M059J (cell line): Measurements from ENCODE around the gene ATN1. TPM values are rescaled to one million over a fixed set of nuclear protein-coding genes. Genes with fewer than 3 reads are reported as not detected.

Source experiments
- DNase-seq: peaks from one replicate; pipeline ENCODE4 v3.0.0-alpha.2; 2012; ENCODE audit warnings: low read depth
- total RNA-seq: library from RNA; depleted of rRNA; stranded (reverse); fragments of >200 nt; shearing (Covaris generic); gene quantifications from 2 replicates; pipeline ENCODE4 v1.2.3, GENCODE V29; 2014; rRNA removed

Gene ATN1
- total RNA-seq, 1 experiment from 2014 or later = 25.0 TPM

GRCh38 chr12:6975297-6976032, 47.7 kb downstream of the ATN1 start:
- DNase-seq = no peak

GRCh38 chr12:6977653-6978052, 49.9 kb downstream of the ATN1 start:
- no peak for DNase-seq

- DNase-seq = no peak
Measured at GRCh38 chr12:6978188-6978587, 50.4 kb downstream of the ATN1 start.

GRCh38 chr12:6978611-6979011, 50.9 kb downstream of the ATN1 start:
- DNase-seq = no peak

GRCh38 chr12:6979021-6979420, 51.3 kb downstream of the ATN1 start:
- no peak for DNase-seq

- DNase-seq = no peak
Measured at GRCh38 chr12:6979453-6979852, 51.7 kb downstream of the ATN1 start.

GRCh38 chr12:6980075-6980474, 52.3 kb downstream of the ATN1 start:
- no peak for DNase-seq

GRCh38 chr12:6980740-6981139, 53.0 kb downstream of the ATN1 start:
- no peak for DNase-seq

- no peak for DNase-seq
Measured at GRCh38 chr12:6981152-6982052, 53.6 kb downstream of the ATN1 start.

GRCh38 chr12:6982532-6982931, 54.8 kb downstream of the ATN1 start:
- no peak for DNase-seq

GRCh38 chr12:6987956-6988553, 60.3 kb downstream of the ATN1 start:
- no peak for DNase-seq

Other genes with a start within 250 kb of the ATN1 start
- 18.1 and 25.0 TPM in 2 replicates for gene ZNF384, start 238.6 kb upstream of the ATN1 start, total RNA-seq
- gene PIANP, start 227.1 kb upstream of the ATN1 start, total RNA-seq = 0.12 TPM in 1 of 2 replicates, not detected in the other
- gene COPS7A, start 203.9 kb upstream of the ATN1 start, total RNA-seq = 60.2 and 66.0 TPM in 2 replicates
- 274 and 278 TPM in 2 replicates for gene MLF2, start 174.8 kb upstream of the ATN1 start, total RNA-seq
- gene PTMS, start 161.6 kb upstream of the ATN1 start, total RNA-seq = 136 and 216 TPM in 2 replicates
- not detected in 2 replicates for gene LAG3, start 155.4 kb upstream of the ATN1 start, total RNA-seq
- not detected in 2 replicates for gene CD4, start 138.4 kb upstream of the ATN1 start, total RNA-seq
- gene GPR162, start 106.1 kb upstream of the ATN1 start, total RNA-seq = 2.1 TPM in 1 of 2 replicates, not detected in the other
- 18.8 and 34.4 TPM in 2 replicates for gene P3H3, start 99.6 kb upstream of the ATN1 start, total RNA-seq
- 0.57 TPM in 1 of 2 replicates, not detected in the other for gene GNB3, start 87.0 kb upstream of the ATN1 start, total RNA-seq
- 123 and 126 TPM in 2 replicates for gene CDCA3, start 76.7 kb upstream of the ATN1 start, total RNA-seq
- 47.3 and 79.3 TPM in 2 replicates for gene USP5, start 75.8 kb upstream of the ATN1 start, total RNA-seq
- 1,942 and 2,129 TPM in 2 replicates for gene TPI1, start 60.4 kb upstream of the ATN1 start, total RNA-seq
- 6.1 and 7.7 TPM in 2 replicates for gene SPSB2, start 54.7 kb upstream of the ATN1 start, total RNA-seq
- 3.6 and 11.0 TPM in 2 replicates for gene LRRC23, start 23.1 kb upstream of the ATN1 start, total RNA-seq
- 29.1 and 30.0 TPM in 2 replicates for gene ENO2, start 13.4 kb upstream of the ATN1 start, total RNA-seq
- gene RNU7-1, start 15.9 kb downstream of the ATN1 start, total RNA-seq = not detected in 2 replicates
- gene C12orf57, start 16.1 kb downstream of the ATN1 start, total RNA-seq = 192 and 242 TPM in 2 replicates
- gene PTPN6, start 23.4 kb downstream of the ATN1 start, total RNA-seq = 0.39 and 0.98 TPM in 2 replicates
- gene PHB2, start 42.7 kb downstream of the ATN1 start, total RNA-seq = 203 and 222 TPM in 2 replicates
- gene EMG1, start 43.0 kb downstream of the ATN1 start, total RNA-seq = 42.9 and 52.9 TPM in 2 replicates
- gene LPCAT3, start 90.5 kb downstream of the ATN1 start, total RNA-seq = 26.1 and 26.7 TPM in 2 replicates
- gene C1S, start 132.8 kb downstream of the ATN1 start, total RNA-seq = 59.0 and 68.3 TPM in 2 replicates
- gene C1R, start 164.5 kb downstream of the ATN1 start, total RNA-seq = 88.8 and 112 TPM in 2 replicates
- gene C1RL, start 181.3 kb downstream of the ATN1 start, total RNA-seq = 14.3 and 22.1 TPM in 2 replicates
- not detected in 2 replicates for gene RBP5, start 200.9 kb downstream of the ATN1 start, total RNA-seq
- 7.7 and 29.7 TPM in 2 replicates for gene CLSTN3, start 202.4 kb downstream of the ATN1 start, total RNA-seq